HG03103 (cell line): ENCODE measurements around the gene ACSL3.
A peak's percentile ranks its signal among the peaks of the same experiment; 100 is the strongest.
"Not testable (repeated sequence)": the region's sequence is repeated elsewhere in the genome, so short reads cannot be mapped to it uniquely, and the experiment has no call there.

Experiments
- ATAC-seq: cut with Tn5 transposase; IDR thresholded peaks from one replicate; pipeline ENCODE4 v1.9.1; 2021; ENCODE audit warnings: low read depth; ENCODE audit not compliant: unreplicated experiment

The ACSL3 gene

GRCh38 chr2:222860740-222861410 lies at the start of gene ACSL3:
Gene ACSL3, plus strand, starts transcription at chr2:222861036. Its CDS starts 47,737 bp downstream, at chr2:222908773.
- peak; percentile 96 for ATAC-seq

- no peak for ATAC-seq
These were observed 49.0 kb upstream of the ACSL3 start for GRCh38 chr2:222811828-222812227.

- ATAC-seq, result peak; percentile 88
These were observed 47.5 kb upstream of the ACSL3 start for GRCh38 chr2:222813177-222813843.

DNA sequence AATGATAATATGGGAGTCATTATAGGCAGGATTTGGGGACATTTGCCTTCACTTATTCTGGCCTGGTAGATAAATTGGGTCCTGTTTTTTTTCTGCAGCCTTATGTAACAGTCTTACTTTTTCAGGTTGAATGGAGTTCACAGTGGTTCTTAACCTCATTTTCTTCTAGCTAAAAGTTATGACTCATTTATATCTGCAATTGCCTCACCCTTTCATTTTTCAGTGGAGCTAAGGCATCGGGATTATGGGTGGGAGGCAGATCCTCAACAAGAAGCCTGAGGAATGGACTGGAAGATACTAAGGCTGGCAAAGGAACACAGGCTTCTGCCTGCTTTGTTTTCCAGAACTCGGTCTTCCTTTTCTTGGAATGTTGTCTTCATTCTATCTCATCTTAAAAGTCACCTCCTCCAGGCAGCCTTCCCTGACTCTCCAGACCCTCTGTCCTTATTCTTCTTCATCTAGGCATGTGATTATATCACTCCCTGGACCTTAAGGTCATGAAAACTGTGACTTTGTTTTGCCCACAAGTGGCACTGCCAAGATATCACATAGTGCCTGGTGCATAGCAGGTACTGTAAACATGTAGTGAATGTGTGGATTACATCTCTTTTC lies 41.0 kb upstream of the ACSL3 start:
- ATAC-seq, result no peak

DNA sequence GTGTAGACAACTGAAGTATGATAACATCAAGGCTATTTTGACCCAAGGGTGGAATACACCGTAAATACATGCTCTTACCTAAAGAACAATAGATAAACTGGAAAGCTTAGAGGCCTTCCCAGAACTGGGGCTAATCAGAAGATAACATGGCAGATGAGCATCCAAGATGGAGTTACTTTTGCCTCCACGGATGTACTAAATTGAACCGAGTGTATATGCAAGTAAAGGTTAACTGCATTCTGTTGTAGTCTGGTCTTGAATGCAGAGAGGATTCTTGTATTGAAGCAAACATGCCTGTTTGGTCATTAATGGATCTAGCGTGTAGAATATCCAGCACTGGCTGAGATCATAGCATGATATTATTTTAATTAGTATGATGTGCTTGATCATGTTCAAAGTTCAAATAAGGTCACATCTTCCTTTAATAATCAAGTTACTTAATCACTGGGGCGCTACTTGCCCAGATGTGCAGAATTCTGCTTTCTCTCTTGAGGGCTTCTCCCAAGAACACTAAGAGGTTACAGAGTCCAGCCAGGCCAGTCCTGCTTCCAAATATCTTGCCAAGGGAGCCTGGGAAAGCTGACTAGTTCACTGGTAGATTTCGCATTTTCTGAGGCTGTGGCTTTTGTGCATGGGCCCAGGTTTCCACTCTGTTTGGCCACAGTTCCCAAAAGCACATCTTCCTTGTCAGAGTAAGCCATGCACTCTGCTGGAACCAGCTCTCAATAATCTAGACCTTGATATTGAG lies 37.5 kb upstream of the ACSL3 start:
- no peak for ATAC-seq

- ATAC-seq, result no peak
These were observed 35.8 kb upstream of the ACSL3 start for GRCh38 chr2:222825031-222825430.

DNA sequence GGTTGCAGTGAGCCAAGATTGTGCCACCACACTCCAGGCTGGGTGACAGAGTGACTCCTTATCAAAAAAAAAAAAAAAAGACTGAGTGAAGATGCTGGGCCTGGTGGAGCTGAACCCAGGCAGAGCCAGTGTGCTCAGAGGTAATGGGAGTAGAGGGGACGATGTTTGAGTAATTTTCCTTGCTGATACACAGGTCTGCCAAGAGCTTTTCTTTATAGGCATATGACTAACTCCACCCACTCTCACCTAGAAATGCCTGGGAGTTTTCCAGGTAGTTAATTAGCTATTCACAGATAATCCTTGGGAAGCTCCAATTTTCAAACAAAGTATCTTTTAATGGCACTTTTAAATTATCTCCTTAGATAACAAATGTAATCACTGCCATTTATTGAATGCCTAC lies 33.4 kb upstream of the ACSL3 start:
- ATAC-seq, result no peak

DNA sequence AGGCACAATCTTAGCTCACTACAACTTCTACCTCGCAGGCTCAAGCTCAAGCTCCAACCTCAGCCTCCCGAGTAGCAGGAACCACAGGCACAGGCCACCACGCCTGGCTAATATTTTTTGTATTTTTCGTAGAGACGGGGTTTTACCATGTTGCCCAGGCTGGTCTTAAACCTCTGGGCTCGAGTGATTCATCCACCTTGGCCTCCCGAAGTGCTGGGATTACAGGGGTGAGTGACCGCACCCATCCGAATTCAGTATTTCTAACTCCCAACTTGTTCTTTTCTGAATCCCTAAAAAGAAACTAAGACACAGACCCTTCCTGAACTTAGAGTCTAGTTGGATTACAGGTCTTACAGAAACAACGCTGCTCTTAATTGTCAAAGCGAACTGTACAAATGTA lies 32.3 kb upstream of the ACSL3 start:
- no peak for ATAC-seq

DNA sequence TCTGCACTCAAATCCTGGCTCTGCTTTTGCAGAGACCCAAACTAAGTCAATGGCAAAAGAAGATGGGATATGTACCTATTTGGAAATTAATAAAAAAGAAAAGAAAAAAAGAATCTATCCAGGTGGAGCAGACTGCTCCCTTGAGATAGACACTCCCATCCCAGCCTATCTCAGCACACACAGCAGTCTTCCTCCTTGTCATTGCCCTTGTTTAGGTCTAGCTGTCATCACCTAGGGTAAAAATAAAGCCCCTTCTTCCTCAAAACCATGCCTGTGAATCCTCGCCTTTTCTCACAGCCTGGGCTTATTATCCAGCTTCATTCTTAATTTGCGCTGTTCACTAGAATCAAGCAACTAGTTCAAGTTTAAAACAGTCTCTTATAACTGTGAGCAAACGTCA lies 30.7 kb upstream of the ACSL3 start:
- no peak for ATAC-seq

DNA sequence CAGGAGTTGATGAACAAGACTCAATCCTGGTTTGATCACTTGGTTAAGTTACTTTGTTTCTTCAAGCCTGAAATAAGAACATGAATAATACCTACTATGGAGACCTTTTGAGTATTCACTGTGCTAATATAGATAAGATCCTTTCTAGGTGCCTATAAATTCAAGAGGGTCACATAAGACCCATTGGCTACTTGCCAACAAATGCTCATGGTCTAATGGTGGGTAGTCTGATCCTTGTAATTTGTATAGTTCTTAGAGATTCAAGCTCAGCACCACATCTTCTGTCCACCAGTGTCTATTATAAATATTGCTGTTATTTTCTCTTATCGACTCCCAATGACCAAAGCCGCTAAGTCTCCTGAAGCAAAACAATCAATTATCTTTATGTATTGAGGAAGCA lies 27.4 kb upstream of the ACSL3 start:
- no peak for ATAC-seq

DNA sequence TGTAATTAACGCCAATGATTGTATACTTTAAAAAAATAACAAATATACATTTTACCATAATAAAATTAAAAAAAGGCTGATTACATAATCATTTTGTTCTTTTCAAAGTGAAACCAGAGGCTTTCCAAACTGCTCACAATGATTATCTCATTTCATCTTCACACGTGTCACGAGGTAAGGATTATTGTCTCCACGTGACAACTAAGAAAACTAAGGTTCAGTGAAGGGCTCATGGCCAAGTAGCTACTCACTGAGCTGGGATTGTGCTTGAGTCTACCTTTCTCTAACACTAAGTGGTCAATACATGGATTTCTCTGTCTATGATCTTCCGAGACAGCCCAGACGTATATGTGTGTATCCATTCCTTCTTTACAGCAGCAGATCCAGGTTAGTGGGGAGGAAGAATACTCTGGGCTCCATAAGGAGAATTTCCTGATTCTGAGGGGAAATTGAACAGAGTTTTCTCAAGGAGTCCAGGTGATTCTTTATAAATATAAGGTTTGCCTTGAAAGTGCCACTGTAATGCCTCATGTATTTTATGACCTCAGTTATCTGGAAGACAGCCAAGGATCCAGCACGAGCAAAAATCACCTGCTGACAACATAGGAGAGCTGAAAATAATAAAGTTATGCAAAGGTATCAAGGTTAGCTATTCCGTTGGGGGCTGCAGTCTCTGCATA lies 25.6 kb upstream of the ACSL3 start:
- no peak for ATAC-seq

DNA sequence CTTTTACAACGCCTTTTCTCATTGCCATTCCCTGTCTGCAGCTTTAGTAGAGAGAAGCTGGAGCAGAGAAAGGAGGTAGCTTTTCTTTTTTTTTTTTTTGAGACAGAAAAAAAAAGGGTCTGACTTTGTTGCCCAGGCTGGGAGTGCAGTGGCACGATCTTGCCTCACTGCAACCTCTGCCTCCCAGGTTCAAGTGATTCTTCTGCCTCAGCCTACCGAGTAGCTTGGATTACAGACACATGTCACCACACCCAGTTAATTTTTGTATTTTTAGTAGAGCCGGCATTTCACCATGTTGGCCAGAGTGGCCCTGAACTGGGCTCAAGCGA lies 25.0 kb upstream of the ACSL3 start:
- ATAC-seq, result no peak

GRCh38 chr2:222837643-222838056 lies 23.2 kb upstream of the ACSL3 start:
- no peak for ATAC-seq

DNA sequence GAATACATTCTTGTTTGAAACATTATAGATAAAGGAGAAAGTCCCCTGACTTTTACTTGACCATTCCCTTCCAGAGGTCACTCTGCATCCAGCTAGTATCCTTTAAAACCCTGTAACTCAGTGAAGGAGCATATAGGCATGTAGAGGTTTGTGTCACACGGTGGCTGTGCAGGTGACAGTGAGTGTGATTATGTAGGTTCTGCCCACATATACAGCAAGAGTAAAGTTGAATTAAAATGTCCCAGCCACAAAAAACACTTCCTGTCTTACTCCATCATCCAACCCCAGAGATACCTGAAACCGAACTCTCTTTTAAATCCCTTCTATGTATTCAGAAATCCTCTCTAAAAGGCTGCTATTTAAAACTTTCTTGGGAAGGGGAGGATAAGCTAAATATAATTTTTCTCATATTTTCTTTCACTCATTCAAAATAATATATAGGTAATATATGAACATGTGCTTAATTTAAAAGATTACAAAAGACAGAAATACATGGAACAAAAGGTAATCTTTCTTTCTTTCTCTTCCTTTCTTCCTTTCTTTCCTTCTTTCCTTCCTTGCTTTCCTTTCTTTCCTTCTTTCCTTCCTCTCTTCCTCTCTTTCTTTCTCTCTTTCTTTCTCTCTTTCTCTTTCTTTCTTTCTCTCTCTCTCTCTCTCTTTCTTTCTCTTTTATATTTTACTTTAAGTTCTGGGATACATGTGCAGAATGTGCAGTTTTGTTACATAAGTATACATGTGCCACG lies 20.6 kb upstream of the ACSL3 start:
- no peak for ATAC-seq

- no peak for ATAC-seq
These were observed 18.2 kb upstream of the ACSL3 start for GRCh38 chr2:222842491-222843174.

DNA sequence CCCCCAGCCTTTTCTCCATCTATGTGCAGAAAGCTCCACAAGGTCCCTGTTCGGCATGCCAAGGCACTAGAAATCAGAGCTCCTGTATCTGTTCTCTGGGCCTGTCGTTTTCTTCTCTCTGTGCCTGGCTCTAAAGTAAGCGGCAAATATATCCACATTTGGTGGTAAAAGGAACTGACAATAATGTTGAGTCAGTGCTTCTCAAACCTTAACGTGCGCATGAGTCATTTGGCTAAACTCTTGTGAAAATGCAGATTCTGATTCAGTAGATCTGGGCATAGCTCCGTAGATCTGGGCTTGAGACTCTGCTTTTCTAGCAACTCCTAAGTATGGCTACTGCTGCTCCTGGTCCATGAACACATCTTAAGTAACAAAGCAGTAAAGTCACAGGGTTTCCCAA lies 16.5 kb upstream of the ACSL3 start:
- ATAC-seq, result no peak

DNA sequence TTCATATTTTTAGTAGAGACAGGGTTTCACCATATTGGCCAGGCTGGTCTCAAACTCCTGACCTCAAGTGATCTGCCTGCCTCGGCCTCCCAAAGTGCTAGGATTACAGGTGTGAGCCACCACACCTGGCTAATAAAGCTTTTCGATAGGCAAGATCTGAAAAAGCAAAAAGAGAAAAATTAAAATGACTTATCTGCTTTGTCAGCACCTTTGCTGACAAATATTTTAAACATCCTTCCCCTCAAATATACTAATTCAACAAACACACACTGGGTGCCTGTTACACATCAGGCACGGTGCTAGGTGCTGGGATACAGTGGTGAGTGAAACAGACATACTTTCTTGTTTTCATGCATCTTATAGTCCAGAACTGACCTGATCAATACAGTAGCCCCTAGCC lies 15.5 kb upstream of the ACSL3 start:
- ATAC-seq, result not testable (repeated sequence)

DNA sequence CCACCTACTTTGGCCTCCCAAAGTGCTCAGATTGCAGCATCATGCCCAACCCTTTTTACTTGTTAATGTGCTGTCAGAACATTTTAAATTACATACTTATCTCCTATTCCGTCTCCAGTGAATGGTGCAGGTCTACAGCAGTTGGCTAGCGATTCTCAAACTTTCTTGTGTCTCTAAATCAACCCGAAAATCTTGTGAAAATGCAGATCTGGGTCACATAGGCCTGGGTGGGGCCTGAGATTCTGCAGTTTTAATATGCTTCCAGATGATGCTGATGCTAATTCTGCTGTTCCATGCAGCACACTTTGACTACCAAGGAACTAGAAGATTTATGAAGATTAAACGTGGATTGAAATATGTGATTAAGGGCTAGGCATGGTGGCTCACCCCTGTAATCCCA lies 14.8 kb upstream of the ACSL3 start:
- no peak for ATAC-seq

GRCh38 chr2:222848031-222848430 lies 12.8 kb upstream of the ACSL3 start:
- not testable (repeated sequence) for ATAC-seq

DNA sequence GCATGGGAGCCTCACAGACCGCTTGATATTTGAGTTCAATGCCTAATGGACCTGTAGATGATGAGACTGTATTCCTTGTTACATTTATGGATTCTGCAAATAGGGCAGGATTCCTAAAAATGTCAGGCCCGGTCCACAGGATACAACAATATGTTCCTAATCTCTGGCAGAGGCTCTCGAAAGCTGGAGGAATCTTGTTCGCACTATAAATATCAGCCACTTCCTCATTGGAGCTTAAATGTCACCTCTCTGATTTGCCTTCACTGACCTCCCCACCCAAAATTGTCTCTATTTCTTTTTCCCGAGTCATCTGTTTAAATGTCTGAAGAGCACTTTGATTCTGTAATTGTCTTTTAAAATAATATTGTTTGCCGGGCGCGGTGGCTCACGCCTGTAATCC lies 12.0 kb upstream of the ACSL3 start:
- no peak for ATAC-seq
